ENCODE measurements around the gene PARP16. TPM values are rescaled to one million over a fixed set of nuclear protein-coding genes. Genes with fewer than 3 reads are reported as not detected.

The PARP16 gene
- total RNA-seq, 5 donors from 2014 or later (not counting 1 experiment from before 2014, with no cell fraction given): 16.2 to 23.3 (median 18.5) TPM

GRCh38 chr15:65260968-65261367, 25.7 kb downstream of the PARP16 start:
- H3K4me1 ChIP-seq (ENCODE audit: control insufficient read depth in 1 of 2, extremely low read depth in 1 of 2, insufficient read depth in 2 of 2, low read length in 2 of 2): no peaks in the 10 kb centered on the region
- Mint-ChIP-seq H3K4me3 (no peak overlapping the region), H3K9me3 (no peaks in the 10 kb centered on the region), H3K27me3 (no peaks in the 10 kb centered on the region), H3K36me3 (peaks cover 69% of the 10 kb centered on the region), H3K4me1 (no peaks in the 10 kb centered on the region), H3K27ac (no peak overlapping the region)
- ATAC-seq (replicated peaks in 1 of 4): no peak
- H3K27ac ChIP-seq (ENCODE audit: low read length): no peak overlapping the region
- no peak for DNase-seq
- peaks cover 6 to 72% of the 10 kb centered on the region in 2 donors for H3K36me3 ChIP-seq (ENCODE audit: control insufficient read depth in 2 of 2, extremely low read depth in 1 of 2, insufficient read depth in 1 of 2, low read length in 1 of 2)
- ChIA-PET POLR2A (no interaction called here), CTCF (no interaction called here)
- 80% methylated on average over 1 of the region's 6 CpGs for WGBS (ENCODE audit: insufficient coverage)
- H3K4me3 ChIP-seq (ENCODE audit: control insufficient read depth in 1 of 2, extremely low read depth in 1 of 2, low read length in 1 of 2): no peak overlapping the region
- H3K27me3 ChIP-seq (replicated peaks in 1 of 2; ENCODE audit: control insufficient read depth in 2 of 2, extremely low read depth in 1 of 2, insufficient read depth in 2 of 2, low read length in 1 of 2): no peaks in the 10 kb centered on the region
- H3K9me3 ChIP-seq: no peaks in the 10 kb centered on the region

DNA sequence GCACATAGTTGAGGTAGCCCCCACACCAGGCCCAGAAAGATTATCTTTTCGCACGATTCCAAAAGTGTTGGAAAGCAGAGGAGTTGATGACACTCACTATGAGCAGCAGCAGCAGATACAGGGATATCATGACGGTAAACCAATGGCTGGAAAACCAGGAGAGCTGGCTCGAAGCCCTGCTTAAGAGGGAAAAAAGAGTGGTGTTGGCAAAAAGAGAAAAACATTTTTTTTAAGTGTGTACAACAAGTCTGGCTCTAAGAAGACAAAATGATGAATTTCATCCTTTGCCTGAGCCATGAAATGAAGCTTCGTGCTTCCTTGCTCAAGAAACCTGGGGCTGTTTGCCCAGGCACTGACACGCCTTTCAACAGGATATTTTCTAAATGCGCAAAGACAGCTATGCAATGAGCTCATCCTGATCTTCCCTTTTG, 27.3 kb downstream of the PARP16 start:
- no peak overlapping the region for H3K4me3 Mint-ChIP-seq
- WGBS (ENCODE audit: insufficient coverage): 94% methylated on average over 7 of the region's 7 CpGs
- no peaks in the 10 kb centered on the region for H3K4me1 Mint-ChIP-seq
- ChIA-PET CTCF (no interaction called here), POLR2A (no interaction called here)
- H3K27ac Mint-ChIP-seq: no peak overlapping the region
- Histone ChIP-seq H3K9me3 (no peaks in the 10 kb centered on the region), H3K4me3 (ENCODE audit: control insufficient read depth in 1 of 2, extremely low read depth in 1 of 2, low read length in 1 of 2) (no peak overlapping the region), H3K27me3 (replicated peaks in 1 of 2; ENCODE audit: control insufficient read depth in 2 of 2, extremely low read depth in 1 of 2, insufficient read depth in 2 of 2, low read length in 1 of 2) (no peaks in the 10 kb centered on the region), H3K4me1 (ENCODE audit: control insufficient read depth in 1 of 2, extremely low read depth in 1 of 2, insufficient read depth in 2 of 2, low read length in 2 of 2) (no peaks in the 10 kb centered on the region), H3K36me3 (ENCODE audit: control insufficient read depth in 2 of 2, extremely low read depth in 1 of 2, insufficient read depth in 1 of 2, low read length in 1 of 2) (peaks cover 6 to 62% of the 10 kb centered on the region in 2 donors), H3K27ac (ENCODE audit: low read length) (no peak overlapping the region)
- H3K9me3 Mint-ChIP-seq: no peaks in the 10 kb centered on the region
- ATAC-seq (replicated peaks in 1 of 4) (no peak), DNase-seq (no peak)
- peaks cover 70% of the 10 kb centered on the region for H3K36me3 Mint-ChIP-seq
- no peaks in the 10 kb centered on the region for H3K27me3 Mint-ChIP-seq

GRCh38 chr15:65258375-65259262, 28.1 kb downstream of the PARP16 start:
- H3K9me3 ChIP-seq: no peaks in the 10 kb centered on the region
- H3K27me3 Mint-ChIP-seq: no peaks in the 10 kb centered on the region
- 100% methylated on average over 1 of the region's 5 CpGs for WGBS (ENCODE audit: insufficient coverage)
- no peaks in the 10 kb centered on the region for H3K9me3 Mint-ChIP-seq
- DNase-seq (no peak), ATAC-seq (replicated peaks in 1 of 4) (no peak)
- no peak overlapping the region for H3K4me3 ChIP-seq (ENCODE audit: control insufficient read depth in 1 of 2, extremely low read depth in 1 of 2, low read length in 1 of 2)
- ChIA-PET CTCF (interaction anchor here in 1 of 2 donors (0.6 kb wide), 1 partner anchor 33 kb away, joined by 4 read pairs; no protein-coding TSS in a partner anchor), POLR2A (interaction anchor here (0.5 to 0.6 kb wide), 2 partner anchors 9 to 26 kb away, joined by 4 to 5 read pairs; no protein-coding TSS in a partner anchor)
- no peaks in the 10 kb centered on the region for H3K4me1 ChIP-seq (ENCODE audit: control insufficient read depth in 1 of 2, extremely low read depth in 1 of 2, insufficient read depth in 2 of 2, low read length in 2 of 2)
- peaks cover 6 to 57% of the 10 kb centered on the region in 2 donors for H3K36me3 ChIP-seq (ENCODE audit: control insufficient read depth in 2 of 2, extremely low read depth in 1 of 2, insufficient read depth in 1 of 2, low read length in 1 of 2)
- peaks cover 74% of the 10 kb centered on the region for H3K36me3 Mint-ChIP-seq
- H3K27me3 ChIP-seq (replicated peaks in 1 of 2; ENCODE audit: control insufficient read depth in 2 of 2, extremely low read depth in 1 of 2, insufficient read depth in 2 of 2, low read length in 1 of 2): no peaks in the 10 kb centered on the region
- H3K4me1 Mint-ChIP-seq: no peaks in the 10 kb centered on the region
- H3K4me3 Mint-ChIP-seq: no peak overlapping the region
- no peak overlapping the region for H3K27ac ChIP-seq (ENCODE audit: low read length)
- no peak overlapping the region for H3K27ac Mint-ChIP-seq

GRCh38 chr15:65255486-65256140, 31.1 kb downstream of the PARP16 start:
- CTCF ChIA-PET: no interaction called here
- Histone ChIP-seq H3K9me3 (no peaks in the 10 kb centered on the region), H3K36me3 (ENCODE audit: control insufficient read depth in 2 of 2, extremely low read depth in 1 of 2, insufficient read depth in 1 of 2, low read length in 1 of 2) (peaks cover 0 to 42% of the 10 kb centered on the region in 2 donors), H3K4me1 (ENCODE audit: control insufficient read depth in 1 of 2, extremely low read depth in 1 of 2, insufficient read depth in 2 of 2, low read length in 2 of 2) (no peaks in the 10 kb centered on the region), H3K27me3 (replicated peaks in 1 of 2; ENCODE audit: control insufficient read depth in 2 of 2, extremely low read depth in 1 of 2, insufficient read depth in 2 of 2, low read length in 1 of 2) (no peaks in the 10 kb centered on the region), H3K4me3 (ENCODE audit: control insufficient read depth in 1 of 2, extremely low read depth in 1 of 2, low read length in 1 of 2) (no peak overlapping the region), H3K27ac (ENCODE audit: low read length) (no peak overlapping the region)
- peaks cover under 1% of the 10 kb centered on the region in 3 donors for H3K4me1 Mint-ChIP-seq
- H3K27ac Mint-ChIP-seq: no peak overlapping the region
- POLR2A ChIA-PET: interaction anchor here in 1 of 2 donors (0.6 kb wide), 1 partner anchor 80 kb away, joined by 8 read pairs; no protein-coding TSS in a partner anchor
- ATAC-seq (replicated peaks in 1 of 4) (no peak), DNase-seq (no peak)
- no peaks in the 10 kb centered on the region for H3K9me3 Mint-ChIP-seq
- H3K27me3 Mint-ChIP-seq: no peaks in the 10 kb centered on the region
- 100% methylated on average over 3 of the region's 7 CpGs for WGBS (ENCODE audit: insufficient coverage)
- H3K4me3 Mint-ChIP-seq: no peak overlapping the region
- H3K36me3 Mint-ChIP-seq: peaks cover 48% of the 10 kb centered on the region

DNA sequence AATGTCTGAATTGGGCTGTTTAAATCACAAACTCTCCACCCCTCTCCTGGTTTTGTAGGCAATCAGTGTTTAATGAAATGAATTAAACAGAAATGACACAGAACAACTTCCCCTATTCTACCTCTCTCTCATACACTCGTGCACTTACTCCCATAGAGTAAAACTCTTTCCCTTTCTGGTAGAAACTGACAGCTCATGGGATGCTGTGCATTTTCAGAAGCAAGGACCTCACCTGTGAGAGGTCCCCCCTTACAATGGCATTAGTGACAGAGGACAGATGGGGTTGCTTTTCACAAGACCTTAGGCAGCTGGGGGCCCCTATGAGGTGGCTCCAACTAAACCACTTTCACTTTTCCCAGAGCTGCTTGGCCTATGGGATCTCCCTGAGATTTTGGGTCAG, 31.9 kb downstream of the PARP16 start:
- Histone ChIP-seq H3K27me3 (replicated peaks in 1 of 2; ENCODE audit: control insufficient read depth in 2 of 2, extremely low read depth in 1 of 2, insufficient read depth in 2 of 2, low read length in 1 of 2) (no peaks in the 10 kb centered on the region), H3K36me3 (ENCODE audit: control insufficient read depth in 2 of 2, extremely low read depth in 1 of 2, insufficient read depth in 1 of 2, low read length in 1 of 2) (peaks cover 0 to 34% of the 10 kb centered on the region in 2 donors), H3K9me3 (no peaks in the 10 kb centered on the region), H3K4me3 (ENCODE audit: control insufficient read depth in 1 of 2, extremely low read depth in 1 of 2, low read length in 1 of 2) (no peak overlapping the region), H3K27ac (ENCODE audit: low read length) (no peak overlapping the region), H3K4me1 (ENCODE audit: control insufficient read depth in 1 of 2, extremely low read depth in 1 of 2, insufficient read depth in 2 of 2, low read length in 2 of 2) (peaks cover 0 to under 1% of the 10 kb centered on the region in 2 experiments)
- Mint-ChIP-seq H3K36me3 (peaks cover 43% of the 10 kb centered on the region), H3K9me3 (no peaks in the 10 kb centered on the region), H3K27ac (no peak overlapping the region), H3K27me3 (no peaks in the 10 kb centered on the region), H3K4me1 (peaks cover 2 to 6% (median 5%) of the 10 kb centered on the region in 3 donors), H3K4me3 (no peak overlapping the region)
- DNase-seq (no peak), ATAC-seq (replicated peaks in 1 of 4) (no peak)
- POLR2A ChIA-PET: no interaction called here
- WGBS (ENCODE audit: insufficient coverage): no CpG with 5 or more reads among the region's 1 CpG
- CTCF ChIA-PET: no interaction called here

DNA sequence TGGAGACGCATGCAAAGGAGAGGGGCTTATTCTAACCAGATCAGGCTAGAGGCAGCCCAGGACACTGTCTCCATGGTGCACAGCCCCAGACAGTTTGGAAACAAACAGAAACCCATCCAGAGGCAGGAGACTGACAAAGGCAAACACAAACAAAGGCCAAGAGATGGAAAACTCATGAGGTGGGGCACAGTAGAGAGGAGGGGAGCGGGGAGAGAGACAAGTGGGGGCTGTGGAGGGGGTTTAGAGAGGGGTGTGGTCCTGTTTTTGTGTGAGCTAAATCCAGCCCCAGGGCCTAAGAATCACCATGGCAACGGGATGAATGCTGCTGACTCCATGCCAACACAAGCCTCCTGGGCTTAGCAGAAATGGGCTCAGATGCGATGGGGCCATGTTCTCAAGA, 32.3 kb downstream of the PARP16 start:
- DNase-seq: no peak
- Histone ChIP-seq H3K4me3 (ENCODE audit: control insufficient read depth in 1 of 2, extremely low read depth in 1 of 2, low read length in 1 of 2) (no peak overlapping the region), H3K9me3 (no peaks in the 10 kb centered on the region), H3K27ac (ENCODE audit: low read length) (no peak overlapping the region), H3K4me1 (ENCODE audit: control insufficient read depth in 1 of 2, extremely low read depth in 1 of 2, insufficient read depth in 2 of 2, low read length in 2 of 2) (peaks cover 0 to 4% of the 10 kb centered on the region in 2 experiments), H3K36me3 (ENCODE audit: control insufficient read depth in 2 of 2, extremely low read depth in 1 of 2, insufficient read depth in 1 of 2, low read length in 1 of 2) (peaks cover 0 to 30% of the 10 kb centered on the region in 2 donors), H3K27me3 (replicated peaks in 1 of 2; ENCODE audit: control insufficient read depth in 2 of 2, extremely low read depth in 1 of 2, insufficient read depth in 2 of 2, low read length in 1 of 2) (no peaks in the 10 kb centered on the region)
- no peak for ATAC-seq (replicated peaks in 1 of 4)
- Mint-ChIP-seq H3K4me1 (peaks cover 2 to 7% (median 6%) of the 10 kb centered on the region in 3 donors), H3K36me3 (peaks cover 39% of the 10 kb centered on the region), H3K9me3 (no peaks in the 10 kb centered on the region), H3K27ac (no peak overlapping the region), H3K4me3 (no peak overlapping the region), H3K27me3 (no peaks in the 10 kb centered on the region)
- 50% methylated on average over 2 of the region's 4 CpGs for WGBS (ENCODE audit: insufficient coverage)
- ChIA-PET CTCF (no interaction called here), POLR2A (no interaction called here)
